ENCODE results near the gene DTNA.

The DTNA gene

GRCh38 chr18:34758378-34758948 is 48.4 kb downstream of the DTNA start:
- CTCF ChIA-PET = no interaction called here
- DNase-seq (ENCODE audit: extremely low spot score) = no peak
- POLR2A ChIA-PET = no interaction called here
- TF ChIP-seq ARNT (IDR thresholded peaks at IDR 0.05) (no peak), PKNOX1 (IDR thresholded peaks at IDR 0.05) (no peak), NFRKB (IDR thresholded peaks at IDR 0.05) (no peak), HDGF (IDR thresholded peaks at IDR 0.05; ENCODE audit: borderline replicate concordance) (no peak), SUZ12 (IDR thresholded peaks at IDR 0.05) (no peak), ZNF384 (IDR thresholded peaks at IDR 0.05) (no peak), SP1 (IDR thresholded peaks at IDR 0.05) (no peak), LEF1 (IDR thresholded peaks at IDR 0.05; ENCODE audit: borderline replicate concordance) (no peak), TARDBP (IDR thresholded peaks at IDR 0.05) (no peak), BHLHE40 (IDR thresholded peaks at IDR 0.05; ENCODE audit: borderline replicate concordance) (no peak), ELF4 (IDR thresholded peaks at IDR 0.05) (no peak), FOXK2 (IDR thresholded peaks at IDR 0.05) (no peak), CTBP1 (IDR thresholded peaks at IDR 0.05; ENCODE audit: borderline replicate concordance) (no peak), FOXM1 (IDR thresholded peaks at IDR 0.05; ENCODE audit: borderline replicate concordance) (no peak), L3MBTL2 (conservative IDR thresholded peaks at IDR 0.05) (no peak), FOXA1 (IDR thresholded peaks at IDR 0.05) (no peak)

GRCh38 chr18:34760444-34760843 is 50.3 kb downstream of the DTNA start:
- no peak for TF ChIP-seq TARDBP (IDR thresholded peaks at IDR 0.05)
- no peak for TF ChIP-seq ARNT (IDR thresholded peaks at IDR 0.05)
- TF ChIP-seq SP1 (IDR thresholded peaks at IDR 0.05) = no peak
- no peak for TF ChIP-seq SUZ12 (IDR thresholded peaks at IDR 0.05)
- no peak for TF ChIP-seq L3MBTL2 (conservative IDR thresholded peaks at IDR 0.05)
- TF ChIP-seq FOXK2 (IDR thresholded peaks at IDR 0.05) = no peak
- TF ChIP-seq LEF1 (IDR thresholded peaks at IDR 0.05; ENCODE audit: borderline replicate concordance) = no peak
- TF ChIP-seq HDGF (IDR thresholded peaks at IDR 0.05; ENCODE audit: borderline replicate concordance) = no peak
- ChIA-PET POLR2A (no interaction called here), CTCF (interaction anchor here (1.5 kb wide), 1 partner anchor 101 kb away, joined by 3 read pairs; no protein-coding TSS in a partner anchor)
- no peak for DNase-seq (ENCODE audit: extremely low spot score)

GRCh38 chr18:34764451-34764850 is 54.4 kb downstream of the DTNA start:
- TF ChIP-seq BHLHE40 (IDR thresholded peaks at IDR 0.05; ENCODE audit: borderline replicate concordance) (no peak), FOXA1 (IDR thresholded peaks at IDR 0.05) (no peak), LEF1 (IDR thresholded peaks at IDR 0.05; ENCODE audit: borderline replicate concordance) (no peak), FOXM1 (IDR thresholded peaks at IDR 0.05; ENCODE audit: borderline replicate concordance) (no peak), TARDBP (IDR thresholded peaks at IDR 0.05) (no peak), ARNT (IDR thresholded peaks at IDR 0.05) (no peak)
- ChIA-PET POLR2A (no interaction called here), CTCF (interaction anchor here (1.4 to 1.6 kb wide), 2 partner anchors 13 to 102 kb away, joined by 3 read pairs; no protein-coding TSS in a partner anchor)
- DNase-seq (ENCODE audit: extremely low spot score) = no peak

- POLR2A ChIA-PET = no interaction called here
- CTCF ChIA-PET = interaction anchor here (1.4 kb wide), 1 partner anchor 106 kb away, joined by 4 read pairs; no protein-coding TSS in a partner anchor
- no peak for TF ChIP-seq LEF1 (IDR thresholded peaks at IDR 0.05; ENCODE audit: borderline replicate concordance)
- DNase-seq (ENCODE audit: extremely low spot score) = no peak
Measured at GRCh38 chr18:34767601-34768027, 57.5 kb downstream of the DTNA start.

- DNase-seq (ENCODE audit: extremely low spot score) = no peak
- TF ChIP-seq TARDBP (IDR thresholded peaks at IDR 0.05) (no peak), FOXK2 (IDR thresholded peaks at IDR 0.05) (no peak), SP1 (IDR thresholded peaks at IDR 0.05) (no peak), NFRKB (IDR thresholded peaks at IDR 0.05) (no peak), ZNF384 (IDR thresholded peaks at IDR 0.05) (no peak), FOXM1 (IDR thresholded peaks at IDR 0.05; ENCODE audit: borderline replicate concordance) (no peak), HDGF (IDR thresholded peaks at IDR 0.05; ENCODE audit: borderline replicate concordance) (no peak), L3MBTL2 (conservative IDR thresholded peaks at IDR 0.05) (no peak), CTBP1 (IDR thresholded peaks at IDR 0.05; ENCODE audit: borderline replicate concordance) (no peak), SUZ12 (IDR thresholded peaks at IDR 0.05) (no peak), ELF4 (IDR thresholded peaks at IDR 0.05) (no peak), FOXA1 (IDR thresholded peaks at IDR 0.05) (no peak), BHLHE40 (IDR thresholded peaks at IDR 0.05; ENCODE audit: borderline replicate concordance) (no peak), PKNOX1 (IDR thresholded peaks at IDR 0.05) (no peak)
- ChIA-PET CTCF (no interaction called here), POLR2A (no interaction called here)
Measured at GRCh38 chr18:34771958-34772357, 61.9 kb downstream of the DTNA start.

GRCh38 chr18:34772887-34773286 is 62.8 kb downstream of the DTNA start:
- CTCF ChIA-PET = no interaction called here
- POLR2A ChIA-PET = no interaction called here
- DNase-seq (ENCODE audit: extremely low spot score) = no peak
- no peak for TF ChIP-seq ELF4 (IDR thresholded peaks at IDR 0.05)
- TF ChIP-seq ZNF384 (IDR thresholded peaks at IDR 0.05) = no peak
- no peak for TF ChIP-seq FOXA1 (IDR thresholded peaks at IDR 0.05)
- TF ChIP-seq LEF1 (IDR thresholded peaks at IDR 0.05; ENCODE audit: borderline replicate concordance) = no peak
- no peak for TF ChIP-seq PKNOX1 (IDR thresholded peaks at IDR 0.05)
- no peak for TF ChIP-seq ARNT (IDR thresholded peaks at IDR 0.05)
- TF ChIP-seq L3MBTL2 (conservative IDR thresholded peaks at IDR 0.05) = no peak
- no peak for TF ChIP-seq FOXK2 (IDR thresholded peaks at IDR 0.05)
- TF ChIP-seq FOXM1 (IDR thresholded peaks at IDR 0.05; ENCODE audit: borderline replicate concordance) = no peak
- TF ChIP-seq HDGF (IDR thresholded peaks at IDR 0.05; ENCODE audit: borderline replicate concordance) = no peak
- no peak for TF ChIP-seq TARDBP (IDR thresholded peaks at IDR 0.05)
- TF ChIP-seq BHLHE40 (IDR thresholded peaks at IDR 0.05; ENCODE audit: borderline replicate concordance) = no peak
- TF ChIP-seq SP1 (IDR thresholded peaks at IDR 0.05) = no peak
- no peak for TF ChIP-seq CTBP1 (IDR thresholded peaks at IDR 0.05; ENCODE audit: borderline replicate concordance)
- TF ChIP-seq SUZ12 (IDR thresholded peaks at IDR 0.05) = no peak
- no peak for TF ChIP-seq NFRKB (IDR thresholded peaks at IDR 0.05)

Measured in HEK293T (cell line).